A549 (cell line): ENCODE results near the gene HLCS. TPM values are rescaled to one million over a fixed set of nuclear protein-coding genes. Genes with fewer than 3 reads are reported as not detected.

ENCODE experiments used
- ATAC-seq, 2 experiments: fragments of 200-7000 bp in 1 of 2; fragments of >200 bp in 1 of 2; cut with Nextera tagmentation in 1 of 2; cut with Tn5 transposase in 1 of 2; 3 replicates each; pipeline versions ENCODE4 v1.8.0 to v1.9.1; 2018 to 2020; ENCODE audit warnings: mild to moderate bottlenecking in 1 of 2, moderate library complexity in 1 of 2
- CTCF ChIA-PET: fragments of 300-600 bp; sonication (Branson Sonifier 250); formaldehyde crosslinking; extraction: SDS; loops from one replicate; lab custom pipeline; 2021; ENCODE audit warnings: antibody characterized with exemption, inconsistent platforms; lab: Yijun Ruan, JAX
- POLR2A ChIA-PET: fragments of 350-600 bp; formaldehyde crosslinking; extraction: SDS; loops from one replicate; lab custom pipeline; 2021; ENCODE audit warnings: antibody characterized with exemption, inconsistent platforms; lab: Yijun Ruan, JAX
- DNase-seq, 2 experiments: peaks; one replicate each; pipeline versions ENCODE4 v3.0.0 to v3.0.0-alpha.2; 2011 to 2016; ENCODE audit warnings: low read depth in 1 of 2, low spot score in 1 of 2
- FAIRE-seq: peaks from 2 replicates; lab custom pipeline; 2011; peaks lifted over from hg19 to GRCh38; lab: Jason Lieb, UNC
- H3K27ac ChIP-seq, 2 experiments: fragments of >200 bp; sonication (Bioruptor Twin); formaldehyde crosslinking; 3 replicates each; pipeline ENCODE4 v1.5.1; 2016 to 2017
- H3K4me1 ChIP-seq: fragments of >200 bp; sonication (Bioruptor Twin); formaldehyde crosslinking; 3 replicates; pipeline ENCODE4 v1.6.1; 2016
- H3K4me2 ChIP-seq: fragments of >200 bp; sonication (Bioruptor Twin); formaldehyde crosslinking; 3 replicates; pipeline ENCODE4 v1.6.1; 2016
- H3K4me3 ChIP-seq: fragments of >200 bp; sonication (Bioruptor Twin); formaldehyde crosslinking; 3 replicates; pipeline ENCODE4 v1.5.1; 2016
- H3K9me3 ChIP-seq: fragments of >200 bp; sonication (Bioruptor Twin); formaldehyde crosslinking; 3 replicates; pipeline ENCODE4 v1.6.1; 2016
- CEBPB ChIP-seq, 2 experiments: fragments of >200 bp in 1 of 2; sonication (Bioruptor Twin) in 1 of 2; formaldehyde crosslinking in 1 of 2; IDR thresholded peaks; 2 replicates each; pipeline ENCODE4 v1.6.1; 2012 to 2016
- CHD4 ChIP-seq: fragments of 200-600 bp; sonication (generic); IDR thresholded peaks from 2 replicates; pipeline ENCODE4 v1.6.1; 2016; ENCODE audit warnings: antibody characterized with exemption, mild to moderate bottlenecking, borderline replicate concordance
- EP300 ChIP-seq, 2 experiments: fragments of >200 bp; sonication (Bioruptor Twin); formaldehyde crosslinking; IDR thresholded peaks; 2 replicates in 1 of 2; 3 replicates in 1 of 2; pipeline ENCODE4 v1.6.1; 2016 to 2017
- ESRRA ChIP-seq: fragments of 150-350 bp; IDR thresholded peaks from 2 replicates; pipeline ENCODE4 v1.6.1; 2014; ENCODE audit warnings: mild to moderate bottlenecking, low read length, borderline replicate concordance
- FOSL2 ChIP-seq, 2 experiments: fragments of 450-650 bp in 1 of 2; fragments of >200 bp in 1 of 2; sonication (Bioruptor Twin) in 1 of 2; formaldehyde crosslinking; IDR thresholded peaks; 2 replicates each; pipeline versions ENCODE4 v1.5.0 to v1.6.1; 2016 to 2020; ENCODE audit warnings: mild to moderate bottlenecking in 1 of 2, moderate library complexity in 1 of 2
- GATA3 ChIP-seq: IDR thresholded peaks from 2 replicates; pipeline ENCODE4 v1.6.1; 2012; ENCODE audit warnings: borderline replicate concordance
- JUNB ChIP-seq: fragments of >200 bp; sonication (Bioruptor Twin); formaldehyde crosslinking; IDR thresholded peaks from 2 replicates; pipeline ENCODE4 v1.6.1; 2016
- KDM1A ChIP-seq: fragments of 200-600 bp; sonication (generic); IDR thresholded peaks from 2 replicates; pipeline ENCODE4 v1.6.1; 2016; ENCODE audit warnings: low read depth, mild to moderate bottlenecking
- MAZ ChIP-seq: fragments of 150-350 bp; IDR thresholded peaks from 2 replicates; pipeline ENCODE4 v1.6.1; 2014; ENCODE audit warnings: antibody characterized with exemption, low read depth, low read length, borderline replicate concordance
- PHF8 ChIP-seq: fragments of 200-600 bp; sonication (generic); IDR thresholded peaks from 2 replicates; pipeline ENCODE4 v1.6.1; 2016; ENCODE audit warnings: low read depth, mild to moderate bottlenecking, antibody characterized with exemption, moderate library complexity, borderline replicate concordance
- RAD21 ChIP-seq, 2 experiments: fragments of >200 bp in 1 of 2; sonication (Bioruptor Twin) in 1 of 2; formaldehyde crosslinking in 1 of 2; IDR thresholded peaks in 1 of 2; conservative IDR thresholded peaks in 1 of 2; 2 replicates in 1 of 2; 3 replicates in 1 of 2; pipeline ENCODE4 v1.6.1; 2012 to 2018; ENCODE audit warnings: inconsistent platforms in 1 of 2
- RCOR1 ChIP-seq: fragments of 150-350 bp; IDR thresholded peaks from 2 replicates; pipeline ENCODE4 v1.6.1; 2014; ENCODE audit warnings: antibody characterized with exemption, low read length, low read depth
- RFX5 ChIP-seq: fragments of 450-650 bp; IDR thresholded peaks from 2 replicates; pipeline ENCODE4 v1.7.1; 2014; ENCODE audit warnings: antibody characterized with exemption, mild to moderate bottlenecking, moderate library complexity
- RNF2 ChIP-seq: fragments of 200-600 bp; sonication (generic); IDR thresholded peaks from 2 replicates; pipeline ENCODE4 v1.6.1; 2016; ENCODE audit warnings: low read depth, mild to moderate bottlenecking, antibody characterized with exemption, moderate library complexity, borderline replicate concordance
- SMC3 ChIP-seq: fragments of >200 bp; sonication (Bioruptor Twin); formaldehyde crosslinking; IDR thresholded peaks from 3 replicates; pipeline ENCODE4 v1.6.1; 2018; ENCODE audit warnings: inconsistent platforms
- SREBF2 ChIP-seq: fragments of 450-650 bp; IDR thresholded peaks from 2 replicates; pipeline ENCODE4 v1.6.1; 2014; ENCODE audit warnings: mild to moderate bottlenecking, moderate library complexity
- ZSCAN20 ChIP-seq: fragments of 250-450 bp; sonication (Bioruptor Pico); IDR thresholded peaks from 2 replicates; pipeline ENCODE4 v1.8.0; 2022; ENCODE audit warnings: mild to moderate bottlenecking, moderate library complexity
- WGBS: methylation state at CpG from one replicate; pipeline ENCODE4 v1.1.6; 2017; ENCODE audit errors: missing lambda C conversion rate; 5-methylcytosine and 5-hydroxymethylcytosine counted together
- polyA plus RNA-seq, 4 experiments: library from polyadenylated mRNA; depleted of rRNA in 3 of 4; stranded (reverse); fragments of >200 nt; fragmentation: RNase III in 1 of 4; extraction: RNeasy Plus Mini Kit Qiagen cat#74134 plus additional on column Dnase treatment in 1 of 4; gene quantifications; 2 replicates in 3 of 4; 3 replicates in 1 of 4; pipeline ENCODE4 v1.2.3, GENCODE V29; 2011 to 2017
- TF ChIP-seq, protein P1 (sequence below): IDR thresholded peaks from 2 replicates; pipeline ENCODE4 v1.6.1; 2012
- TF ChIP-seq, protein P2 (sequence below): fragments of 450-650 bp; IDR thresholded peaks from 2 replicates; pipeline ENCODE4 v1.6.1; 2014; ENCODE audit warnings: antibody characterized with exemption
- TF ChIP-seq, protein P3 (sequence below): fragments of 200-600 bp; sonication (generic); IDR thresholded peaks from 2 replicates; pipeline ENCODE4 v1.6.1; 2016; ENCODE audit warnings: antibody characterized with exemption, mild to moderate bottlenecking, moderate library complexity
- TF ChIP-seq, protein P4 (sequence below): fragments of >200 bp; sonication (Bioruptor Twin); formaldehyde crosslinking; IDR thresholded peaks from 2 replicates; pipeline ENCODE4 v1.6.1; 2016
- TF ChIP-seq, protein P5 (sequence below): fragments of >200 bp; sonication (Bioruptor Twin); formaldehyde crosslinking; IDR thresholded peaks from 3 replicates; pipeline ENCODE4 v1.5.1; 2016
- TF ChIP-seq, protein P6 (sequence below): fragments of 250-450 bp; sonication (Bioruptor Pico); IDR thresholded peaks from 2 replicates; pipeline ENCODE4 v1.5.0; 2021; ENCODE audit warnings: mild to moderate bottlenecking, moderate library complexity, borderline replicate concordance

The HLCS gene
- polyA plus RNA-seq, 2 of the 4 experiments (the other 2 are of a cell fraction), result 8.4 to 24.3 TPM

DNA sequence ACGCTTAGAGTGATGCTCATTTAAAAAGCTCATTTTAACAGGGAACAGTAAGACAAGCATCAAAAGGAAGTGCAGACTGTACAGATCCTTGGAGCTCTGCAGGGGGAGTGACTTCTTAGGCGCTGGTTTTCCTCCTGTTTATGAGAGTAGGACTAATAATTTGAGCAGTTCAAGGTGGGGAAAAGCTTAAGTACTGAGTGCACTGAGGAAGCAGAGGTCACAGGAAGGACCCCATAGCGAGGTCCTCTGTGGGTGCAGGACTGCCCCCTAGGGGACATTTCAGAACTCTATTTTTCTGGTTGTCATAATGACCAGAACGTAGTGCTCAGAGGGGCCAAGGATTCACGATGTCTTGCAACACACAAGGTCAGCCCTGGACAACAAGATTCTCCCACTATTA is 112.1 kb downstream of the HLCS start:
- ATAC-seq (peak; percentile 54 to 78; a peak in 4 of 6 replicates), DNase-seq (peak; percentile 22 to 75)
- H3K4me1 ChIP-seq, result peaks cover 57% of the 10 kb centered on the region
- TF ChIP-seq ESRRA, result peak; percentile 22; the same call in 1 of the 2 replicates
- TF ChIP-seq, protein P1, sequence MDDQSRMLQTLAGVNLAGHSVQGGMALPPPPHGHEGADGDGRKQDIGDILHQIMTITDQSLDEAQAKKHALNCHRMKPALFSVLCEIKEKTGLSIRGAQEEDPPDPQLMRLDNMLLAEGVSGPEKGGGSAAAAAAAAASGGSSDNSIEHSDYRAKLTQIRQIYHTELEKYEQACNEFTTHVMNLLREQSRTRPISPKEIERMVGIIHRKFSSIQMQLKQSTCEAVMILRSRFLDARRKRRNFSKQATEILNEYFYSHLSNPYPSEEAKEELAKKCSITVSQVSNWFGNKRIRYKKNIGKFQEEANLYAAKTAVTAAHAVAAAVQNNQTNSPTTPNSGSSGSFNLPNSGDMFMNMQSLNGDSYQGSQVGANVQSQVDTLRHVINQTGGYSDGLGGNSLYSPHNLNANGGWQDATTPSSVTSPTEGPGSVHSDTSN, result no peak
- no peak for TF ChIP-seq RNF2
- TF ChIP-seq CEBPB (IDR thresholded peaks at IDR 0.05), result 0 out of 4 replicates have a peak, but pooled peaks of 1 of the 2 experiments have one; percentile 23
- TF ChIP-seq, protein P2, sequence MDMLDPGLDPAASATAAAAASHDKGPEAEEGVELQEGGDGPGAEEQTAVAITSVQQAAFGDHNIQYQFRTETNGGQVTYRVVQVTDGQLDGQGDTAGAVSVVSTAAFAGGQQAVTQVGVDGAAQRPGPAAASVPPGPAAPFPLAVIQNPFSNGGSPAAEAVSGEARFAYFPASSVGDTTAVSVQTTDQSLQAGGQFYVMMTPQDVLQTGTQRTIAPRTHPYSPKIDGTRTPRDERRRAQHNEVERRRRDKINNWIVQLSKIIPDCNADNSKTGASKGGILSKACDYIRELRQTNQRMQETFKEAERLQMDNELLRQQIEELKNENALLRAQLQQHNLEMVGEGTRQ, result no peak
- no peak for TF ChIP-seq ZSCAN20 (CRISPR knock-in tag)
- TF ChIP-seq SMC3, result peak; percentile 43; the same call in 2 of the 3 replicates
- no peak for TF ChIP-seq GATA3
- TF ChIP-seq MAZ, result no peak
- TF ChIP-seq, protein P3, sequence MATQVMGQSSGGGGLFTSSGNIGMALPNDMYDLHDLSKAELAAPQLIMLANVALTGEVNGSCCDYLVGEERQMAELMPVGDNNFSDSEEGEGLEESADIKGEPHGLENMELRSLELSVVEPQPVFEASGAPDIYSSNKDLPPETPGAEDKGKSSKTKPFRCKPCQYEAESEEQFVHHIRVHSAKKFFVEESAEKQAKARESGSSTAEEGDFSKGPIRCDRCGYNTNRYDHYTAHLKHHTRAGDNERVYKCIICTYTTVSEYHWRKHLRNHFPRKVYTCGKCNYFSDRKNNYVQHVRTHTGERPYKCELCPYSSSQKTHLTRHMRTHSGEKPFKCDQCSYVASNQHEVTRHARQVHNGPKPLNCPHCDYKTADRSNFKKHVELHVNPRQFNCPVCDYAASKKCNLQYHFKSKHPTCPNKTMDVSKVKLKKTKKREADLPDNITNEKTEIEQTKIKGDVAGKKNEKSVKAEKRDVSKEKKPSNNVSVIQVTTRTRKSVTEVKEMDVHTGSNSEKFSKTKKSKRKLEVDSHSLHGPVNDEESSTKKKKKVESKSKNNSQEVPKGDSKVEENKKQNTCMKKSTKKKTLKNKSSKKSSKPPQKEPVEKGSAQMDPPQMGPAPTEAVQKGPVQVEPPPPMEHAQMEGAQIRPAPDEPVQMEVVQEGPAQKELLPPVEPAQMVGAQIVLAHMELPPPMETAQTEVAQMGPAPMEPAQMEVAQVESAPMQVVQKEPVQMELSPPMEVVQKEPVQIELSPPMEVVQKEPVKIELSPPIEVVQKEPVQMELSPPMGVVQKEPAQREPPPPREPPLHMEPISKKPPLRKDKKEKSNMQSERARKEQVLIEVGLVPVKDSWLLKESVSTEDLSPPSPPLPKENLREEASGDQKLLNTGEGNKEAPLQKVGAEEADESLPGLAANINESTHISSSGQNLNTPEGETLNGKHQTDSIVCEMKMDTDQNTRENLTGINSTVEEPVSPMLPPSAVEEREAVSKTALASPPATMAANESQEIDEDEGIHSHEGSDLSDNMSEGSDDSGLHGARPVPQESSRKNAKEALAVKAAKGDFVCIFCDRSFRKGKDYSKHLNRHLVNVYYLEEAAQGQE, result no peak
- TF ChIP-seq PHF8, result no peak
- no peak for TF ChIP-seq FOSL2 (IDR thresholded peaks at IDR 0.05)
- TF ChIP-seq FOSL2 (CRISPR knock-in tag; IDR thresholded peaks at IDR 0.05), result no peak
- no peak for TF ChIP-seq RCOR1
- TF ChIP-seq, protein P4, sequence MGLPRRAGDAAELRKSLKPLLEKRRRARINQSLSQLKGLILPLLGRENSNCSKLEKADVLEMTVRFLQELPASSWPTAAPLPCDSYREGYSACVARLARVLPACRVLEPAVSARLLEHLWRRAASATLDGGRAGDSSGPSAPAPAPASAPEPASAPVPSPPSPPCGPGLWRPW, result no peak
- no peak for TF ChIP-seq JUNB
- TF ChIP-seq, protein P5, sequence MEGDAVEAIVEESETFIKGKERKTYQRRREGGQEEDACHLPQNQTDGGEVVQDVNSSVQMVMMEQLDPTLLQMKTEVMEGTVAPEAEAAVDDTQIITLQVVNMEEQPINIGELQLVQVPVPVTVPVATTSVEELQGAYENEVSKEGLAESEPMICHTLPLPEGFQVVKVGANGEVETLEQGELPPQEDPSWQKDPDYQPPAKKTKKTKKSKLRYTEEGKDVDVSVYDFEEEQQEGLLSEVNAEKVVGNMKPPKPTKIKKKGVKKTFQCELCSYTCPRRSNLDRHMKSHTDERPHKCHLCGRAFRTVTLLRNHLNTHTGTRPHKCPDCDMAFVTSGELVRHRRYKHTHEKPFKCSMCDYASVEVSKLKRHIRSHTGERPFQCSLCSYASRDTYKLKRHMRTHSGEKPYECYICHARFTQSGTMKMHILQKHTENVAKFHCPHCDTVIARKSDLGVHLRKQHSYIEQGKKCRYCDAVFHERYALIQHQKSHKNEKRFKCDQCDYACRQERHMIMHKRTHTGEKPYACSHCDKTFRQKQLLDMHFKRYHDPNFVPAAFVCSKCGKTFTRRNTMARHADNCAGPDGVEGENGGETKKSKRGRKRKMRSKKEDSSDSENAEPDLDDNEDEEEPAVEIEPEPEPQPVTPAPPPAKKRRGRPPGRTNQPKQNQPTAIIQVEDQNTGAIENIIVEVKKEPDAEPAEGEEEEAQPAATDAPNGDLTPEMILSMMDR, result peak; percentile 58
- TF ChIP-seq RAD21 (conservative IDR thresholded peaks at IDR 0.05 in 1 of 2, IDR thresholded peaks at IDR 0.05 in 1 of 2), result peak; percentile 56 to 70
- no peak for TF ChIP-seq KDM1A
- TF ChIP-seq RFX5, result no peak
- TF ChIP-seq SREBF2, result no peak
- TF ChIP-seq EP300 (IDR thresholded peaks at IDR 0.05), result no peak
- TF ChIP-seq, protein P6, sequence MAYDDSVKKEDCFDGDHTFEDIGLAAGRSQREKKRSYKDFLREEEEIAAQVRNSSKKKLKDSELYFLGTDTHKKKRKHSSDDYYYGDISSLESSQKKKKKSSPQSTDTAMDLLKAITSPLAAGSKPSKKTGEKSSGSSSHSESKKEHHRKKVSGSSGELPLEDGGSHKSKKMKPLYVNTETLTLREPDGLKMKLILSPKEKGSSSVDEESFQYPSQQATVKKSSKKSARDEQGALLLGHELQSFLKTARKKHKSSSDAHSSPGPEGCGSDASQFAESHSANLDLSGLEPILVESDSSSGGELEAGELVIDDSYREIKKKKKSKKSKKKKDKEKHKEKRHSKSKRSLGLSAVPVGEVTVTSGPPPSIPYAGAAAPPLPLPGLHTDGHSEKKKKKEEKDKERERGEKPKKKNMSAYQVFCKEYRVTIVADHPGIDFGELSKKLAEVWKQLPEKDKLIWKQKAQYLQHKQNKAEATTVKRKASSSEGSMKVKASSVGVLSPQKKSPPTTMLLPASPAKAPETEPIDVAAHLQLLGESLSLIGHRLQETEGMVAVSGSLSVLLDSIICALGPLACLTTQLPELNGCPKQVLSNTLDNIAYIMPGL (CRISPR knock-in tag), result no peak
- no peak for TF ChIP-seq CHD4
- TF ChIP-seq, all 56 proteins: peak for 5
- 37% methylated on average over 5 of the region's 5 CpGs for WGBS
- FAIRE-seq, result no peak
- ChIA-PET POLR2A (no interaction called here), CTCF (interaction anchor here (0.6 to 1.2 kb wide), 14 partner anchors 9 to 352 kb away, joined by 3 to 7 read pairs (median 3); no protein-coding TSS in a partner anchor)
- 0 out of 3 replicates have a peak overlapping the region, but pooled peaks have one; percentile 19 for H3K4me2 ChIP-seq
- H3K4me3 ChIP-seq, result no peak overlapping the region
- H3K9me3 ChIP-seq, result no peaks in the 10 kb centered on the region
- peak overlapping the region; percentile 49 to 84 for H3K27ac ChIP-seq
